Measurements from ENCODE around the gene COQ4.
"Not testable (repeated sequence)": the region's sequence is repeated elsewhere in the genome, so short reads cannot be mapped to it uniquely, and the experiment has no call there.

COQ4 gene

DNA sequence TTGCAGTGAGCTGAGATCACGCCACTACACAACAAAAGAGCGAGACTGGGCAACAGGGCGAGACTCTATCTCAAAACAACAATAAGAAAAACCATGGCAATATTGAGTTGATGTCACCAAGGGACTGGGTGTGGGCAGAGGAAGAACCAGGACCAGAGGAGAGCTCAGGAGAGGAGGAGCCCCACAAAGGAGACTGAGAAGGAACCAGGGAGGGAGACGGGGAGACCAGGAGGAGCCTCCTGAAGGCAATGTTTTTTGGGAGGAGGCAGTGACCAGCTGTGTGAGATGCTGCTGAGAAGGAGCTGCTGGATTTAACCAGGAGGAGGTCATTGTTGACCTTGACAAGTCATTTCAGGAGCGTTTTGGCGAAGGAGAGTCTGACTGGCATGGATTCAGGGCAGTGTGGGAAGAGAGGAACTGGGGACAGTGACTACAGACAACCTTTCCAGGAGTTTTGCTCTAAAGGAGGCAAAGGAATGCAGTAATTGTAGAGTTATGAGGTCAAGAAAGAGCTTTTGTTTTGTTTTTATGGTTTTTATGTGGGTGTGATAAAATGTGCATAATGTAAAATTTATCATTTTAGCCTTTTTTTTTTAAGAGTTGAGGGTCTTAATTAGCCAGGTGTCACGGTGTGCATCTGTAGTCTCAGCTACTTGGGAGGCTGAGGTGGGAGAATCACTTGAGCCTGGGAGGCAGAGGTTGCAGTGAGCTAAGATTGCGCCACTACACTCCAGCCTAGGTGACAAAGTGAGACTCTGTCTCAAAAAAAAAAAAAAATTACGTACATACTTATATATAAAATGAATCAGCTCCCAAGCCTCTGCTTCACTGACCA, 18.3 kb upstream of the COQ4 start:
- FAIRE-seq, result no peak

DNA sequence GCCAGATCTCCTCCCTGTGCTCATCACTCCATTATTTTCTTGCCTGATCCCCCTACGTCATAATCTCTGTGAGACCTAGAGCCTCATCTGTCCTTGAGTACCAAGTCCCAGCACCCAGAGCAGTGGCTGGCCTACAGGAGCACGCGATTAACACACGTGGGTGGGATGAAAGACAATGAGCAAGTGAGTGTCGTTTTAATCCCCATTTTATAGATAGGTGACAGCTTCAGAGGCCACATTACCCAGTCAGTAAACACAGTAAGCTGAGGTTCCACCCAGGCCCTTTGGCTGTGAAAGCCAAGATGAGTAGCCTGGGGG, 17.7 kb upstream of the COQ4 start:
- FAIRE-seq, result no peak

DNA sequence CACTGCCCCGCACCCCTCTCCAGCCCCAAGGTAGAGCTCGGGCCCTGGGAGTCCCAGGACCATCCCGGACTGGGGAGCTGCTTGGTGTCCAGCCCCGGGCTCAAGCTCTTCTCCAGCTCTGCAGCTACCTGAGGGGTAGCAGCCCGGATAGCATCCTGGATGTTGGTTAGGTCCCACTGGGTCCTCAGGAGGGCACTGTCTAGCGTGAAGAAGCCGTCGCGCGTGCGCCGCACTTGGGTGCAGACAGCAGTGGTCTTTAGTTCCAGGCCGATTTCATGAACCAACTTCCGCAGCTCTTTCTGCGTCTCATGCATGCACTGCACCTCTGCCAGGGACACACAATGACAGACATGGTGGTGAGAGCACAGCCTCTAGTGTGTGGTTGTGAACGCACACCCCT, 13.1 kb upstream of the COQ4 start:
- no peak for FAIRE-seq

DNA sequence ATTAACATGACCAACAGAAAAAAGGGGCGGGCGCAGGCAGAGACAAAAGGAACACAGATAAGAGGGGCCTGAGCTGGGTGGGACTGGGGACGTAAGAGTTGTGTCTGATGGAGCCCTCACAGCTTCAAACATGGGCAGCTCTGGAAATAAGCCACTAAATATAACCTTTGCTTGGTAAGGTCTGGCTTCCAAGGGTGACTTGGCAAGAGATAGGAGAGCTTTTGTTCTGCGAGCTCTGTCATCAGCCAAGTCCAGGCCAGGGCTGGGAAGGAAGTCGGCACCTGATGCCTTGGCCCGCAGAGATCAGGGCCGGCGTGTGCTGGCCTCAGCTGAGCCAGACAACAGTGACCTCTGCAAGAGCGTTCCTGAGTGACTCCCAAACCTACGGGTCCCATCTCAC, 12.2 kb upstream of the COQ4 start:
- FAIRE-seq, result no peak

DNA sequence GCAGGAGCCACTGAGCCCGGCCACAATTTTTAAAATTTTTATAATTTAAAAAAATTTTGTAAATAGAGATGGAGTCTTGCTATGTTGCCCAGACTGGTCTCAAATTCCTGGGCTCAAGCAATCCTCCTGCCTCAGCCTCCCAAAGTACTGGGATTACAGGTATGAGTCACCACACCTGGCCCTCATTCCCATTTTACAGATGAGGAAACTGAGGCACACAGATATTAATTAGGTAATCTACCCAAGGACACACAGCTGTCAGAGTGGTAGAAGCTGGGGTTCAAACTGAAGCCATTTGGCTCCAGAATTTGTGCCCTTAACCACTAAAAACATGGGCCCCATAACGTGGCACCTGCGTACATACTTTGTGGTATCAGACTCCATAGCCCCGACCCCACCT, 7.9 kb upstream of the COQ4 start:
- FAIRE-seq, result no peak

DNA sequence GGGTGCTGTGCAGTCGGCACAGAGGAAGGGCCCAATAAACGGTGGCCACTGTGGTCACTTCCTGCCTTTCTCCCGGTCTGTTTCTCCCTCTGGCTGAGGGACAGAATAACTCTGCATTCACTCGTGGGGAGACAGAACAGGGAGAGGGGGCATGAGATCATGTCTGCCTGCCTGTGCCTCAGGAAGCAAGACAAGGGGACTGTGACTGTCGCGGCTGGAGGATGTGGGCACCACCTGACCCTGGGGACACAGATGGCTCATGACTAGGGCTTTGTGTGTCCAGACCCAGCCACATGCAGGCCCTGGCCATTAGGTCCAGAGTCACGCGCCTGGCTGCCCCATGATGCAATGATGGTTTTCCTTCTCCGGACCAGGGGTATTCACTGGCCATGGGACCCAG, 6.2 kb upstream of the COQ4 start:
- FAIRE-seq, result no peak

DNA sequence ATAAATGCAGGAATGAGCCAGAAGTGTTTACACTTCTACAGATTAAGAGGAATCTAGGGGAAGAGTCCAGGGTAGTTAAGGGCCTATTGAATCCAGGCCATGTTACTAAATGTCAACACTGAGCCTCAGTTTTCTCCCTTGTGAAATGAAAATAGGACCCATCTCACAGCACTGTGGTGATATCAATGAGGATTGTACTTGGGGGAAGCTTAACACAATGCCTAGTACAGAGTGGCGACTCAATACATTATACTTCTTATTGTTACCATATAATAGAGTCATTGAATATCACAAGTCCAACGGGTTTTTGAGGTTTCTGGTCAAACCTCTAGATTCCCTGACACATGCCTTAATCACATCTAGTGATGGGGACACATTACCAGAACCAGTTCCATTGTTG, 5.0 kb upstream of the COQ4 start:
- FAIRE-seq, result no peak

DNA sequence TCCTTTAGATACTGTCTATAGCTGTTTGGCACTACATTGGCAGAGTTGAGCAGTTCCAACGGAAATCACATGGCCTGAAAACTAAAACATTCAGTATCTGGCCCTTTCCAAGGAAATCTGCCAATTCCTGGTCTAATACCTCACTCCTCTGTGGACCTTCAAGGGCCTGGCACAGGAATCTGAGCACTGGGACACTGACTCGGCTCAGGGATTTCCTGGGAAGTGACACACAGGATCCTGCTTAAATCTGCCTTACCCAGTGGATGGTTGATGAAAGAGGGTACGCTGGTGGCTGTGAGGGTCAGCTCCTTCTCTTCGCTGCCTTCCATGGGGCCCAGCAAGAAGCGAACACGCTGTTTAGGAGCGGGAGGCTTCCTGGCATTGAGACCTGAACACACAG, 1.3 kb upstream of the COQ4 start:
- no peak for FAIRE-seq

DNA sequence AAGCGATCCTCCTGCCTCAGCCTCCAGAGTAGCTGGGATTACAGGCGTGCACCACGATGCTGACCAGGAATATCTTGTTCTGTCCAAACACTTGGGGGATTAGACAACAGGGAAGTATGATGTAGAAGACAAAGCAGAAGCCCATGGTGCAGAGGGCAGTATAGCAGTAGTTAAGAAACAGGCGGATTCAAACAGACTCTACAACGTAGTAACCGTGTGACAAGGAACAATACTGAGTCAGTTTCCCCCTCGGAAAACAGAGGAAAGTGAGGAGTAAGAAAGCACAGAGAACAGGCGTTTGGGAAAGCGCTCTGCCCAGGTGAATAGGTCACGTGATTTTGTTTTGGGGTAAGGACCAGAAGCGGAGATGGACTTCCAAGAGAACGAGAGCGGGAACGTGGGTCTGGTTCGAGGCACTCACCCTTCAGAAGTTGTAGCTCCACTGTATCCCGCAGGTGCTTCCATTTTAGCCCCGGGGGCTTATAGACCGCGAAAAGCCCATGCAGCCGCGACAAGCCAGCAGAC, 698 bp upstream of the COQ4 start:
- no peak for FAIRE-seq

DNA sequence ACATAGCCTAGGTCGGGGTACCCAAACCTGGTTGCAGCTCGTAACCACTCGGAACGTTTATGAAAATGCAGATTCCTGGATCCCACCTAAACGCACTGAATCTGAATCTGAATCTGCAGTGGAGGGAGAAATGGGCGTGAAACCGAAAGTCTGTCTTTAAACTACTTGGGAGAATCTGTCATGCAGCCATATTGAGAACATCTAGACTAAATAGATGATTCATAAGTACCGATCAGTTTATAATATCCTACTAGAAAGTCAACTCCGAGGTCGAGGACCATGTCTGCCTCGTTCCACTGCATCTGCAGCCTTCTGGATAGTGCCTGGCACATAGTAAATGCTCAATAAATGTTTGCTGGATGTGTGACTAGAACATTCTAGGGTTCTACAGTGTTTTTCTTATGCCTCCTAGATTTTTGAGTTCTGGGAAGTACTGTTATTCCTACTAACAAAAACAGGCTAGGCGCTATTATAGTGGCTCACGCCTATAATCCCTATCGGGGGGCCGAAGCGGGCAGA, 632 bp downstream of the COQ4 start:
- no peak for FAIRE-seq

DNA sequence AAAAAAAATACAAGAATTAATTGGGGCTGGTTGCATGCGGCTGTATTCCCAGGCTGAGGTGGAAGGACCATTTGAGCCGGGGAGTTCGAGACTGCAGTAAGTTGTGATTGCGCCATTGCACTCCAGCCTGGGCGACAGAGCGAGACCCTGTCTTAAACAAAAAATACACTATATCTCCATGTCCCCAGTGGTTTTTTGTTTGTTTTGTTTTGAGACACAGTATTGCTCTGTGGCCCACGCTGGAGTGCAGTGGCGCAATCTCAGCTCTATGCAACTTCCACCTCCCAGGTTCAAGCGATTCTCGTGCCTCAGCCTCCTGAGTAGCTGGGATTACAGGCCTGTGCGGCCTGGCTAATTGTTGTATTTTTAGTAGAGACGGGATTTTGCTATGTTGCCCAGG, 1.2 kb downstream of the COQ4 start:
- no peak for FAIRE-seq

DNA sequence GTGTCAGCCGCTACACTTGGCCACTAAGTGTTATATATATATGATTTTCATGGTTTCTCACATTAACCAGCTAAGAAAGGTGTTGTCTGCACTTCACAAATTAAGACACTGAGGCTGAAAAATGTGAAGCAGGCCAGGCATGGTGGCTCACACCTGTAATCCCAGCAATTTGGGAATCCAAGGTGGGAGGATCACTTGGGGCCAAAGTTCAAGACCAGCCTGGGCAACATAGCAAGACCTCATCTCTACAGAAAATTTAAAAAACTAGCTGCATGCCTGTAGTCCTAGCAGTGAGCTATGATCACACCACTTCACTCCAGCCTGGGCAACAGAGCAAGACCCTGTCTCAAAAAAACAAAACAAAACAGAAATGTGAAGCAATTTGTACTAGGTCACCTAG, 1.8 kb downstream of the COQ4 start:
- FAIRE-seq, result no peak

DNA sequence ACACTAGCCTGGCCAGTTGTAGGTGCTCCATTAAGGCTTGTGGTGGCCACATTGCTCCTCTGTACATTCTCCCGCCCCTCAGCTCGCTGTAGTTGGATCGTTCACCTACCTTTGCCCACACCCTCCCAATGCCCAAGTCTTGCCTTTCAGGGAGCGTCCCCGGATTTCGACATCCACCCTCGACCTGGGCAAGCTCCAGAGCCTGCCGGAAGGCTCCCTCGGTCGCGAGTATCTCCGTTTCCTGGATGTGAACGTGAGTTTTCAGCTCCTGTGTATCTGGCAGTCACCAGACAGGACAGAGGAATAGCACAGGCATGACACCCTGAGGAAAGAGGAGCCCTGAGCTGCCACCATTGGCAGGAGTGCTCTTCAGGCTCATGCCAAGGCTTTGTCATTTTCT, 3.0 kb downstream of the COQ4 start:
- FAIRE-seq, result no peak

DNA sequence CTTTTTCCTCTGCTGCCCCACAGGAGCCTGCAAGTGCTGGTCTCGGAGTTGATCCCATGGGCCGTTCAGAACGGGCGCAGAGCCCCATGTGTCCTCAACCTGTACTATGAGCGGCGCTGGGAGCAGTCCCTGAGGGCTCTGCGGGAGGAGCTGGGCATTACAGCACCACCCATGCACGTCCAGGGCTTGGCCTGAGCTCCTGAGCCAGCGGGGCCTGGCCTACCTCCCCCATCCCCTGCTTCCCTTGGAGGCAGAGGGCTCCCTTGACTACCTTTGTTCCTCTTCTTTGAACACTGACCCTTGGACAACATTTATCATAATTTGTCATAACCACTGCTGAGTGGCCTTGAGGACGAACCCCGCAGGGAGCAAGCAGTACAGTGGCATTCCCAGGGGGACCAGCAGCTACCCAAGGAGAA, 10.8 kb downstream of the COQ4 start:
- FAIRE-seq, result no peak

DNA sequence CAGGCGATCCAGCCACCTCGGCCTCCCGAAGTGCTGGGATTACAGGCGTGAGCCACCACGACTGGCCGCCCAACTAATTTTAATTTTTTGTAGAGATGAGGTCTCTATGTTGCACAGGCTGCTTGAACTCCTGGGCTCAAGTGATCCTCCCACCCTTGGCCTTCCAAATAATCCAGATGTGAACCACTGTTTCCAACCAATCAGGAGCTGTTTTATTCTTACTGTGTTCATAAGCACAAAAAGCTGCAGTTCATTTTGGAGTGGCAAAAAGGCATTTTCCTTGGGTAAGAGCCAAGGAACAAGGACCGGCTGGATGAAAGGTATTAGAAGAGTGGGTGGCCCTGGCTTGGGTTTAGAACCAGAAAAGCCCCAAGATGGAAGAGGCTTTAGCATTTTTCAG, 12.5 kb downstream of the COQ4 start:
- FAIRE-seq, result no peak

DNA sequence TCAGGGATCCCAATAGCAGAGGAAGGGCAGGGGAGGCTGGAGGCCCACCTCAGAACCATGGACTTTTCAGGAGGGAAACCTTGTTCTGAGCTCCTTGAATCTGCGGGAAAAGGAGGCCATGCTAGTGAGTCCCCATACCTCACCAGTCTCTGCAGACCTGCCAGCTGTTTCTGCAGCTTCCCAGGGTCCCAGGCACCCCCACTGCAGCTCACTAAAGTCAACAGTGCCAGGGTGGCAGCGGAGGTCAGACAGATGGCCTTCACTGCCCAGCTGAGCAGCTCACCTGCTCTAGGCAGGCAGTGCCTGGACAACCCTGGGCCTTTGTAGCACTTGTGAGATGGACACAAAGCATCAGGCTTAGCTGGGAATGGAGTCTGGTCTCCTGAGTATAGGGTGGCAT, 13.3 kb downstream of the COQ4 start:
- no peak for FAIRE-seq

DNA sequence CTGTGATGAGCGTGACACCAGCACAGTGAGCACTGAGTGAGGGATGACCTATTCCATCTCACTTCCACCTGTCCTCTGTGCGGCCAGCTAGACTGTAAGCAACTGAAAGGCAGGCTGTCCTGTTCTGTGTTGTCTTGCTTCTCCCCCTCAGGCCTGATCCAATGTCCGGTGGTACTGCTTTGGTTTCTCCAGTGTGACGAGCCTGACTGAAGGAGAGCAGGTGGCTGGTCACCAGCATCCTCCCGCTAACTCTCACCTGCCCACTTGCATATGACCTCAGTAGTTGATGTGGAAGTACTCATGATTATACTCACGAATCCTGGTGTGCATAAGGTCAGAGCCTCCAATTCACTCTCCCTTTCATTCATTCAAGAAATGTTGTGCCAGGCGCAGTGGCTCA, 15.3 kb downstream of the COQ4 start:
- FAIRE-seq, result no peak

DNA sequence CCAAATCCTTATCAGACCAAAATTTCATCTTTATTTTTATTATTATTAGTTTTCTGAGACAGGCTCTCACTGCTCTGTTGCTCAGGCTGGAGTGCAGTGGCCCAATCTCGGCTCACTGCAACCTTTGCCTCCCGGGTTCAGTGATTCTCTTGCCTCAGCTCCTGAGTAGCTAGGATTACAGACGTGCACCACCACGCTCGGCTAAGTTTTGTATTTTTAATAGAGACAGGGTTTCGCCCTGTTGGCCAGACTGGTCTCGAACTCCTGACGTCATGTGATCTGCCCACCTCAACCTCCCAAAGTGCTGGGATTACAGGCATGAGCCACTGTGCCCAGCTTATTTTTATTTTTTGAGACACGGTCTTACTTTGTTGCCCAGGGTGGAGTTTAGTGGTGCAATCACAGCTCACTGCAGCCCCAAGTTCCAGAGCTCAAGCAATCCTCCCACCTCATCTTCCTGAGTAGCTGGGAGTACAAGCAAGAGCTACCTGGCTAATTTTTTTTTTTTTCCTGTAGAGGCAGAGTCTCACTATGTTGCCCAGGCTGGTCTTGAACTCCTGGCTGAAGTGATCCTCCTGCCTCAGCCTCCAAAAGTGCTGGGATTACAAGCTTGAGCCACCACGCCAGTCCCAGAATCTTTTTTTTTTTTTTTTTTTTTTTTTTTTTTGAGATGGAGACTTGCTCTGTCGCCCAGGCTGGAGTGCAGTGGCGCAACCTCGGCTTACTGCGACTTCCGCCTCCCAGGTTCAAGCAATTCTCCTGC, 16.4 kb downstream of the COQ4 start:
- FAIRE-seq, result not testable (repeated sequence)

DNA sequence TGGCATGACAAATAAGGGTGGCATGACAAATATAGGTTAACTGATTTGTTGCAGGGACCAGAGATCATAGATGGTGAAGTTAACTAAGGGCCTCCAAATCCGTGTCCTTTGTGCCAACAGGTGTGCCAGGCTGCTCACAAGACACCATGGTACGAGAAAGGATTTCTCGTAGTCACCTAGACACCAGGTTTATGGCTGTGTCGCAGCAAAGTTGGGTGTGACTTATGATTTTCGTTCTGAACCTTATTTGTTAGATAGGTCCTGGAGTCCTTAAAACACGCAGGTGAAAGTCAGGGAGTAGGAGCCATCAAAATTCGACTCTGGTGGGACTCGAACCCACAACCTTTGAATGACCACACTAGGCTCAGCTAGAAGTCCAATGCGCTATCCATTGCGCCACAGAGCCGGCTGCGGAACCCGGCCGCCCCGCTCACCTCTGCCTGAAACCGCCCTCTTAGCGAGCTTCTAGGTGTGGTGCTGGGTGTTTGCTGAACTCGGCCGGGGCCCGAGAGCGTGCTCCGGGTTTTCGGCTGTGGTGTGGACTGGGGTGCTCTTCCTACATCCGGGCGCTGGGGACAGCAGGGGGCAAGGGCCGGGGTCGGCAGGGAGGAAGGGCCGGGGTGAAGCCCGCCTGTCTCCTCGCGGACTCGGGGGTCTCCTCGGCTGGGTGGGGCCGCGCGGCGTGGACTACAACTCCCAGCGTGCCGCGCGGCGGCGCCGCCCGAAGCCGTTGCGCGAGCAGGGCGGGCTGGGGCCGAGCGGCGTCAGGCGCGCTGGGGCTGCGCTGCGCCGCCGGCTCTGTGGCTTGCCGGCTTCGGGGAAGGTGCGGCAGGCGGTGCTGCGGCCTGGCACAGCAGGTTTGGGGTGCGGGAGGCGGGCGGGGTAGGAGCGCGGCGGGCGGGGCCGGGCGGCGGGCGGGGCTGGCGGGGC, 17.4 kb downstream of the COQ4 start, which contains the start of gene SLC27A4:
TSS of gene SLC27A4 (plus strand) at position 767 of the 930 bp plus-strand sequence. CDS start 2,606 bp downstream, outside the sequence.
- no peak for FAIRE-seq

DNA sequence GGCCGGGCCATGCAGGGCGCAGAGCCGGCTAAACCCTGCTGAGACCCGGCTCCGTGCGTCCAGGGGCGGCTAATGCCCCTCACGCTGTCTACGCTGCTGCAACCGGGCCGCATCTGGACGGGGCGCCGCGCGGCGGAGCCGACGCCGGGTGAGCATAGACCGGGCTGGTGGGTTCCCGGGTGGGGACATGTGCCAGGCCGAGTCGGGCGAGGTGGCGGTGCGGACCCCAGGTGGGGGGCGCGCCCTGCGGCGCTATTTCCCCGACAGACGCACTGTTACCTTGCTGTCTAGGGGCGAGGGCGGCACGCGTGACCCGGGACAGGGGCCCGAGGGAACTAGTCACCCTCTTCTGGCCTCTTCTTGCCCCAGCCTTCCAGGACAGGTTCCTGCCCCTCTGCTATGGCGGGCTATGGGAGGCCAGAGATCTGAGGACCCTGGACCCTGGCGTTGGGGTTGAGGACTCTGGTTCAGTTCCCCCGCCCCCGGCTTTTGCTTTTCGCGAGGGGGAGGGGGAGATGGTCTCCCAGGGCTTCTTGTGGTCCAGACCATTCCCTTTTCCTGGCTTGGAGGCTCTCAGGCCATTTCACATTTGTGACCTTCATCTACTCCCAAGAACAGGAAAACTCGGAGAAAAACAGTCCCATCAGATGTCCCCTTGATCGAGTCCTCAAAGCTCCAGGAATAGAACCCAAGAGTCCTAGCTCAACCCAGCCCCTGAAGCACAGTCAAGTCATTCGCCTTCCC, 18.2 kb downstream of the COQ4 start:
- FAIRE-seq, result no peak

DNA sequence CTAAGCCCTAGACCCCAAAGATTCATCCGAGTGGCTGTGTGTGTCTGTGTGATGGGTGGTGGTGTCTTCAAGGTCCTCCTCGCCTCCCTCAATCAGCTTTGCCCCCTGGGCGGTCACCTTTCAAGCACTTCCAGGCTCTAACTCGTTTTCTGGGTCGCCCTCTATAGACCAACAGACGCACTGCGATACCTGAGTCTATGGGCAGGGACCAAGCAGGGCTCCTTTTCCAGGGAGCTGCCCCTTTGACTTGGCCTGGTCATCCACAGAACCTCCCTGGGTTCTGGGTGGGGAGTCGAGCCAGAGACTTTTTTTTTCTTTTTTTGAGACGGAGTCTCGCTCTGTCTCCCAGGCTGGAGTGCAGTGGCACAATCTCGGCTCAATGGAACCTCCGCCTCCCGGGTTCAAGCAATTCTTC, 18.8 kb downstream of the COQ4 start:
- FAIRE-seq, result no peak

All from endometrium (tissue), 2 donors.